GM18502 (cell line): ENCODE data around the gene UBE2O.

Source experiments
- ATAC-seq: cut with Tn5 transposase; IDR thresholded peaks from one replicate; pipeline ENCODE4 v1.9.1; 2021; ENCODE audit warnings: mild to moderate bottlenecking; ENCODE audit not compliant: unreplicated experiment, poor library complexity

Gene UBE2O

DNA sequence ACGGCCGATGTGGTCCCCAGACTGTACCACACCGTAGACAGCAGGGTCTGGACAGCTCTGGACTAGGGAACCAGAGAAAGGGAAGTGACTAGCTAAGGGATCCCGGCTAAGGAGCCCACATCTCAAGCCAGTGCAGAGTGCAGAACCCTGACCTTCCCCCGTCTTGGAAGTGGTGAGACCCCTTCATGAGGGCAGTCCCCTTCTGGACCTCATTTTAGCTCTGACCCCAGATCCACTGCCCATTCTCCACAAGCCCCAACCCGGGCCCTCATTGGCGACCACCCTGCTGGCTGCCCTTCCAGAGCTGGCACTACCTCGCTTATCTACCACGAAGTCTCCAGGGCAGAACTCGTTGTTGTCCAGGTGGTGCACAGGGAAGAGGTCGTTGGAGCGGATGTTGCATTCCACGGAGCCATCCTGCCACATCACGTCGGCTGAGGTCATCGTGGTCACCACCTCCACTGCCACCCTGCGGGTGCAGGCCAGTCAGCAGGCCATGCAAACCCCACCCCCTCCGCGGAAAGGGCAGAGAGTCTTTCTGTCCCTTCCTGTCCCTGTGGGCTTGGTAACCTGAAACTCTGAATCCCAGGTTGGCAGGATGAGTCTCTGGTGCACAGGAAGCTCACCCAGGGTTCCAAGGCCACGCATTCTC is 54.3 kb downstream of the UBE2O start:
- no peak for ATAC-seq

DNA sequence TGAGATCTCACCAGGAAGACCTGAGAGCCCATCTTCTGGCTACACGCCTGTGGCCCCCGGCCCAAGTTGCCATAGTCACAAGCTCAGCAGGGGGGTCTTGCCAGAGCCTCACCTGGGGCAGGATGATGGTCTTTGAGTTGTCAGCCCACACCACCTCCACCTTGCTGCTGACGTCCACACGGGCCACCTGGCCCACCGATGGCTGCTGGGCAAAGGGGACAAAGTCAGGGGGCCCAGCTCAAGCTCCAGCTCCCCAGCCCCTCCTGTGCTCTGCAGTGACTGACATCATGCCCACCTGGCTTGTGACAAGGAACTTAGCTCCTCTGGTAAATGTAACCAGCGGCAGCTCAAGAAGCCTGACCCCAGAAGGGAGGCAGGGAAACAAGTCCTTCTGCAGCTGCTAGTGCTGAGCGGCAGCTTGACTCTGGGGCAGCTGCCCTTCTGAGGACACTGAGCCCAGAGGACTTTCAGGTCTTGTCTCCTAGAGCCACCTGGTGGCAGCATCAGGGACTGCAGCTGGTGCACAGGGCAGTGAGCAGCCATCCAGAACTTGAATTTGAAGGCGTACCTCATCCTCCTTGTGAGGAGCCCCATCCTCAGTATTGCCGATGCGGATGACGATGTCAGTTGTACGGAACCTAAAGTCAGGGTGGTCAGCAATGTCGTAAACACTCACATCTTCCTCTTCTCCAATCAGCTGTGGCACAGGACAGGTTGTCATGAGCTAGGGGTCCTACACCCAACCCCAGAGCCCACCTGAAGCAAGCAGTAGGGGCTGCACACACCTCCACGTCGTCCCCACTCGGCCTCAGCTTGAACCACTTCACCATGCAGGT is 55.0 kb downstream of the UBE2O start:
- ATAC-seq: peak; percentile 56

DNA sequence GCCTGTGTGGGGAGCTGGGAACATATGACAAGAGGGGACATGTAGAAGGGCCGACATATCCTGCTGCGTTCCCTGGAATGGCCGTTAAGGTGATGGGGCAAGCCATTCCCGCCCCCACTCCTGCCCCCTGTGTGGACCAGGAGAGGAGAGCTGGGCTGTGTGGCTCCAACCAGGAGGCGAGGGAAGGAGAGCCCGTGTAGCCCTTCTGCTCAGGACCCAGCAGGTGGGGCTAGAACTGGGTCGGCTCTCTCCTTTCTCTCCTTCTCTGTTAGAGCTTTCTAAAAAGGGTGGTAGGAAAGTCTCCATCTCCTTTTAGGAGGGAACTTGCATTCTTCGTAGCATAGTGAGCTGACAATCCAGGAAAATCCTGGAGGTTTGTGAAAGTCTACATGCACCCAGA is 55.8 kb downstream of the UBE2O start:
- no peak for ATAC-seq

DNA sequence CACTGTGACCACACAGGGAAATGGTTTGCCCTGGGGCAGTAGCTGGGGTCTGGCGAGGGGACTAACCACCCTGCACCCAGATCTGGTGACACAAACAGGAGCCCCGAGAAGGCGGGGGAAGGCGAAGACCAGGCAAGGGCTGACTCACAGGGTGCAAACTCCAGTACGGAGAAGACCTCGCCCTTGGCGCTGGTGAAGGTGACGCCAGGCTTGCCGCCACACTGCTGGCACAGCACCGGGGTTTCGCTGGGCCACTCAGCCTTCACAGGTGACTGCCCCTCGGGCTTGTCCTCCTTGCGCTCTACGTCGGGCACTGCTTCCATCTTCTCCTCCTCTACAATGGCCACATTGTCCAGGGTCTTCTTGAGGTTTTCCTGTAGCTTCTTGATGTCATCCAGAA is 57.0 kb downstream of the UBE2O start:
- ATAC-seq: no peak

DNA sequence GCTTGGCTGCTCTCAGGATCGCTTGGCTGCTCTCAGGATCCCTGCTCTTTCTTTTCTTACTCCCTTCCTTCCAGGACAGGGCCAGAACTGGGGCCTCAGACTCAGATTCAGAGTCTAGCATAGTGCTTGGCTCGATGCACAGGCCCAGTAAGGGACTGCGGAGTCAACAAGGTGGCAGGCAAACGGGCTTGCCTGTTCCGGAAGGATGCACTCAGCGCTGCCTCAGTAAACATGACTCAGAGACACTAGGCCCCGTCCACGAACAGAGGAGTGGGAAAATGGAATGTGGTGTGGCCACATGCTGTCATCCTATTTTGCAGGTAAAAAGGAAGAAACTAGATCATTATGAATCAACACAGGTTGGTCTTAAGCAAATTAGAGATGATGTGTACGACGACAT is 58.8 kb downstream of the UBE2O start:
- ATAC-seq: no peak

DNA sequence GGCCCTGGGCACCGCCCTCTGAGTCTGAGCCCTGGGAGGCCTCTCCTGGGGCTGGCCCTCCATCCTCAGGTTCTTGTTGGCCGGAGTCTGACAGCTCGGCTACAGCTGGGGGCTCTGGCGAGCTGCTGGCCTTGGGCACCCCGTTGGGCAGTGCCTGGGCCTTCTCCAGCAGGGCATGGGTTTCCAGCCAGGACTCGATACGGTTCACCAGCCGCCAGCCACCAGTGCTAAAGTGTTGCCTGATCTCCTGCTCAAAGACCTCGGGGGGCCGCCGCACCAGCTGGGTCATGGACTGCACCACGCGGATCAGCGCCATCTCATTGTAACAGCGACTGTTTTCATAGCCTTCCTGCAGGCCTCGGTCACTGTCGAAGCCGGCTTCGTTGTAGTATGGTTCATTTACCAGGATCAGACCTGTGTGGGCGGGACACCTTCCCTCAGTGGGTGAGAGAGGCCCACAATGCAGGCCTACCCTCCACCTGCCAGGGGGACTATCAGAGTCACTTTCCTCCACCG is 61.7 kb downstream of the UBE2O start:
- ATAC-seq: no peak

DNA sequence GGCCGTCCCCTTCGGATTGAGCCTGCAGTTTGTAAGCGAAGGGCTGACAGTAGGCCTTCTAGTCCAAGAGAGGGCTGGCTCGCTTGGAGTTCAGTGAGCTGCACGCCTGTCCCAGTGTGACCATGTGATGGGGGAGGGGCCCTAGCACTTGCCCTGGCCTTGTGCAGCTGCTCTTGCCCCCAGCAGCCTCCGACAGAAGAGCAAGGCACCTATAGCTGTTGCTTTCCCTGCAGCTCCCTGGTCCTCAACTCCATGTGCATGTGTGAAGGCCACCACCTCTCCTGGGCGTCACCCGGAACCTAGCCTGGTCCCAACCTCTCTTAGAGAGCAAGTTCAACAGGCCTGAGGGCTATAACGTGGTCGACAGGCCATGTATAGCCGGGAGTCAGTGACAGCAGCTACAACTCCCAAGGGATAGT is 62.9 kb downstream of the UBE2O start:
- no peak for ATAC-seq

DNA sequence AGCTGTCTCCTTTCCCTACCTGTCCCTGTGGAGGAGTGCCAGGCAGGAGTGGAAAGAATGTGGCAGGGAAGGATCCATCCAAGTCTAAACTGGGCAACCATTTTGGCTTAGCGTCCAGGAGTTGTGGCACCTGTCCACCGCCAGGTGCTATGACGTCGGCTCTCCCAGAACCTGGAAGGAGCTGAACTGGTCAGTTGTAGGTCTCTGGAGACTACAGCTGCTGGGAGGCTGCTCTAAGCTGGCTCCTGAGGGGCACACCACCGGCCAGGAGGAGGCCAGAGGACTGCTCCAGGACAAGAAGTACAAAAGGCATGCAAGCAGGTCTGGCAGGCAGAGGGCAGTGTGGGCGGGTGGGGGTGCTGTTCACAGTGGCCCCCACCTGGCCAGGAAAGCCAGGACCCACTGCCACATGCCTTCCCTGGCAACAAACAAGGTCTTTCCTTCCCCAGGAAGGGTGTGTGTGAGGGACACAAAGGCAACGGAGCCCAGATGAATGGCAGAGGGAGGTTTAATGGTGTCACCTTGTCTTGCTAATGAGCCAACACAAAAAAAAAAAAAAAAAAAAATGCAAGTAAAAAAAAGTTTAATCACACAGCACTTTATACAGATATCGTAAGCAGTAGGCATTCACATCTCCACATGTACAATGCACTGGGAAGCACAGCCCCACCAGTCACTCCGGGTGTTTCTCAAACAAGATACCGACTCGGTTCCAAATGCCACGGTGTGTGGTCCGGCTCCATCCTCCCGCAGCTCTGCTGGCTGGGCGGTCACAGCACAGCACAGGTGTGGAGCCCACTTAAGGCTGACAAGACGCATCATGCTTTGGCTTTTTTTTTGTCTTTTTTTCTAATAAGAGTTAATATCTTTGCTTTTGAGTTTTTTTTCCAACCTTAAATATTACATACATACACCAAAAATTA is 63.7 kb downstream of the UBE2O start:
- no peak for ATAC-seq

DNA sequence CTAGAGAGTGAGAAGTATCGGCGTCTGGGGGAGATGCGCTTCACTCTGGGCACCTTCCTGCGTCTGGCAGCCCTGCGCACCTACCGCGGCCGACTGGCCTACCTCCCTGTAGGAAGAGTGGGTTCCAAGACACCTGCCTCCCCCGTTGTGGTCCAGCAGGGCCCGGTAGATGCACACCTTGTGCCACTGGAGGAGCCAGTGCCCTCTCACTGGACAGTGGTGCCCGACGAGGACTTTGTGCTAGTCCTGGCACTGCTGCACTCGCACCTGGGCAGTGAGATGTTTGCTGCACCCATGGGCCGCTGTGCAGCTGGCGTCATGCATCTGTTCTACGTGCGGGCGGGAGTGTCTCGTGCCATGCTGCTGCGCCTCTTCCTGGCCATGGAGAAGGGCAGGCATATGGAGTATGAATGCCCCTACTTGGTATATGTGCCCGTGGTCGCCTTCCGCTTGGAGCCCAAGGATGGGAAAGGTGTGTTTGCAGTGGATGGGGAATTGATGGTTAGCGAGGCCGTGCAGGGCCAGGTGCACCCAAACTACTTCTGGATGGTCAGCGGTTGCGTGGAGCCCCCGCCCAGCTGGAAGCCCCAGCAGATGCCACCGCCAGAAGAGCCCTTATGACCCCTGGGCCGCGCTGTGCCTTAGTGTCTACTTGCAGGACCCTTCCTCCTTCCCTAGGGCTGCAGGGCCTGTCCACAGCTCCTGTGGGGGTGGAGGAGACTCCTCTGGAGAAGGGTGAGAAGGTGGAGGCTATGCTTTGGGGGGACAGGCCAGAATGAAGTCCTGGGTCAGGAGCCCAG is 65.8 kb downstream of the UBE2O start:
- ATAC-seq: no peak

DNA sequence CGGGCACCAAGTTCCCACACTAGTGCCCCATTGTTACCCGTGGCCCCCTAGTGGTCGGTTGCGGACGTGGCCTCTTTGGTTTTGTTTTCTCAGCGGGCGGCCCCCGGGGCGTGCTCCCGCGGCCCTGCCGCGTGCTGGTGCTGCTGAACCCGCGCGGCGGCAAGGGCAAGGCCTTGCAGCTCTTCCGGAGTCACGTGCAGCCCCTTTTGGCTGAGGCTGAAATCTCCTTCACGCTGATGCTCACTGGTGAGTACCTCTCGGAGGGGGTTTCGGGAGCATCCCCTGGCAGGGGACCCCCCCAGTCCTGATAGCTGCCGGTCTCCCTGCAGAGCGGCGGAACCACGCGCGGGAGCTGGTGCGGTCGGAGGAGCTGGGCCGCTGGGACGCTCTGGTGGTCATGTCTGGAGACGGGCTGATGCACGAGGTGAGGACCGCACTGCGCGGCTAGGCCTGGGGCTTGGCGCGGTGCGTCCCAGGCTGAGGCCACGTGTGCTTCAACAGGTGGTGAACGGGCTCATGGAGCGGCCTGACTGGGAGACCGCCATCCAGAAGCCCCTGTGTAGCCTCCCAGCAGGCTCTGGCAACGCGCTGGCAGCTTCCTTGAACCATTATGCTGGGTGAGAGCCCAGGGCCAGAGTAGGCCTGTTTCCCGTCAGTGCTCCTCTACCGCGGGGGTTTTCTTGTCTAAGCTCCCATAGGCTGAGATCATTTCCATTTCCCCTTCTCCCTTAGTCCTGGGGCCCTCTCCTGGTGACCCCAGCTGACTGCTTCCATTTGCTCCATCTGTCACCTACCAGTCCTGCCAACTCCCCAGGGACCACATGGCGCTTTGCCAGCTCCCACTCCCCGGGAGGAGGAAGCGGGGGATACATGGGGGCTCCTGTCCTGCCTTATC is 66.8 kb downstream of the UBE2O start:
- no peak for ATAC-seq

DNA sequence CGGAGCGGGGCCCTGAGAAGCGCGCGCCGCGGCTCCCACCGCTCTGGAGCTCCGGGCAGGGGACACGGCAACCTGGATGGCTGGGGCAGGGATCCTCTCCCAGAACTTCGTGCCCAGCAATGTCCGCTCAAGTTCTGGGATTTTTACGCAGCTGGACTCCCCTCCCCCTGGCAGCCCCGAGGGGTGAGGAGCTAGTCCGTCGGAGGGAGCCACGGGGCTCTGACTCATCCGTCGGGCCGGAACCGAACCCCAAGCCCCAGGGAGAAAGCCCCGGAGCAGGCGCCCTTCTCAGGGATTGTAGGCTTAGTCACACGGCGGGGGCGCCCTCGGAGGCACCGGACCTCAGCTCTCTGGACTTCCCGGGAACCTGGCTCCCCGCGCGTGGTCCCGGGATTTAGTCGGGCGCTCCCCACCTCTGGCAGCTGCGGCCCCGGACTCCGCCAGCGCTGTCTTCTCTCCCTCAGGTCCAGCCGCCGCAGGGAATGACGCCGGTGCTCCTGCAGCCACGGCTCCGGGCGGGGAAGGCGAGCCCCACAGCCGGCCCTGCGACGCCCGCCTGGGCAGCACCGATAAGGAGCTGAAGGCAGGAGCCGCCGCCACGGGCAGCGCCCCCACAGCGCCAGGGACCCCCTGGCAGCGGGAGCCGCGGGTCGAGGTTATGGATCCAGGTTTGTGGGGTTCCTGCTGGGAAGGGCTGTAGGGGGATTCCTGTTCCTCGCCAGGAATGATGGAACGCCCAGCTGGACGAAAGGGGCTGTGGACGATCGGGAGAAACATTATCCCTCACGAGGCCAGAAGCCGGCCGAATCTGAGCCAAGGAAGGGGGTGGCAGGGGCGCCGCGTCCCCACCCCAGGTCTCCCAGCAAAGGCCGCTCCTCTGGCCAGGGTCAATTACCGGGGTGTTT is 67.7 kb downstream of the UBE2O start:
- ATAC-seq: no peak

DNA sequence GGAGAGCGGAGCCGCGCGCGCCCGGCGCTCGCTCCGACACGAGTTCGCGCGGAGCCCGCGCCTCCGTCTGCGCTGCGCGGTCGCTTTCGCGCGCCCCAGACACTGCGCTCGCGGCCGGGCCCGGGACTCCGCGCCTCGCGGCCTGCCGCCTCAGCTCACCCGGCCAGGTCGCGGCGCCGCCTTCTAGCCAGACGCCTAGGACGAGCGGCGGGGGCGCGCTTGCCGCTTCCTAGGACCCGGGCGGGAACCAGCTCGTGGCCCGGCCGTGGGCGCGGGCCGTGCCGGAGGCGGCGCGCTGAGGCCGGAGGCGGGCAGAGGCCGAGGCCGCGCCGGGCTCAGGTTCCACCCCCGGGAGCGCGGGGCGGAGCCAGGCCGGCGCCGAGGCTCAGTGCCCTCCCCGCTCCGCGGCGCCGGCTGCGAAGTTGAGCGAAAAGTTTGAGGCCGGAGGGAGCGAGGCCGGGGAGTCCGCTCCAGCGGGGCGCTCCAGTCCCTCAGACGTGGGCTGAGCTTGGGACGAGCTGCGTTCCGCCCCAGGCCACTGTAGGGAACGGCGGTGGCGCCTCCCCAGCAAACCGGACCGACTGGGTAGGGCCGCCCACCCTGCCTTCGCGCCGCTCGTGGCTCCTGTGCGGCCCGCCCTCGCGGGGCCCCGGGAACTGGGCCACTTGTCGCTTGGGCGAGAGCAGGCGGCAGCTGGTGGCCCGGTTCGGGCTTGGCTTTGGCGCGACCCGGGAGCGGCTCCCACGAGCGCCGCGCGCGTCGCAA is 68.5 kb downstream of the UBE2O start, which contains the start of gene SPHK1:
TSS of gene SPHK1 (plus strand) at position 388 of the 765 bp plus-strand sequence. CDS start 1,036 bp downstream, outside the sequence.
- ATAC-seq: peak; percentile 59

DNA sequence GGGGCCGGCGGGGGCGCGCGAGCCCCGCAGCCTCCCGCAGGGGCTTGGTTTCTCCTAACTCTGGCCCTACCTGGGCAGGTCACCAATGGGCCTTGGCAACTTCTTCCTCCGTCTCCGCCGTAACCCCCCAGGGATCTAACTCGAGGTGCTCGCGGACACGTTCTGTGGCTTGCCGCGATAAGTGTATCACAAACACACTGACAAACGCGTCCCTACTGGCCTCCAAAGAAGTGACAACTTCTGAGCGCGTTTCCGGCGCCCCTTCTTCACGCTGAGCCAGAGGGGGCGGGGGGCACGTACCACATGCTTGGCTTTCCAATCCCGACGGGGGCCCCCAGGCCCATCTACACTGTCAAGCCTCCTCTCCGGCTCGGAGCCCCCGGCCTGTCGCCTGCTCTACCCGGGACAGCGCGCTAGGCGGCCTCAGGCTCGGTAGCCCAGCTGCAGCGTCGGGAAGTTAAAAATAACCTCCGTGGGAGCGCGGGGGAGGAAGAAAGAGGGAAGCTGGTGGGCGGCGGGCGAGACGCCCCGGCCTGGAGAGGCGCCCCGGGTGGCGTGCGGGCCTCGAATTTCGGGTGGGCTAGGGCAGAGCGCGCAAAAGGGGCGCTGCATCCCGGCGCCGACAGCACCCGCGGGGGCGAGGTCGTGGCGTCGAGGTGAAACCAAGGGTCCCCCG is 69.3 kb downstream of the UBE2O start:
- peak; percentile 22 for ATAC-seq

DNA sequence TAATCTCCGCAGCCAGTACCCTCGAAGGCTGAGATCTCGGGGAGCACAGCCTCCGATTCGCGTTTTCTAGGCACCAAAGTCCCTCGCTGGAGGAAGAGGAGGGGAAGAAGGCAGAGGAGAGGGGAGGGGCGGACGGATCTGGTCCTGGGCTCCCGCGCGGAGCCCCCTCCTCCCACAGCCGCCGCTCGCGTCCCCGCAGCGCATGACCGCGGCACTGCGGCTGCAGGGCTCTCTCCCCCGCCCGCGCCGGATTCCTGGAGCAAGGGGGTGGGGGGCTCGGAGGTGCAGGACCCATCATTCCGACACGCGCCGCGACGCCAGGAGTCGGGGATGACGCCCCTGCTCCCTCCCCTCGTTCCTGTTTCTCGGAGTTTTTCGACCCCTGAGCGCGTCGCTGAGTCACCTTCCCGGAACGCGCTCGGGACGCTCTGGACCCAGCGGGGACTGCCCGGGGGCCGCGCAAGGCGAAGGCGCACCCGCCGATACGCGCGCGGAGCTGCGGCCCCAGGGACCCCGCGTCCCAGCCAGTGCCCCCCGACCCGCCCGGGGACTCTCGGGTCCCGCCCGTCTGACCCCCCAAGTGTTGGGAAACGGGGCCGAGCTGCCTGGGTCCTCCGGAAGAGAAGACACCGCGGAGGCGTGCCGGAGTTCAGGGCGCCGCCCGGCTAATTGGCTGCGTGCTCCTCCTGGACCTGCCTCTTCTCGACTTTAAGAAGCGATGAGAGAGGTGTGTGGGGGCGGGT is 70.0 kb downstream of the UBE2O start:
- ATAC-seq: peak; percentile 21

DNA sequence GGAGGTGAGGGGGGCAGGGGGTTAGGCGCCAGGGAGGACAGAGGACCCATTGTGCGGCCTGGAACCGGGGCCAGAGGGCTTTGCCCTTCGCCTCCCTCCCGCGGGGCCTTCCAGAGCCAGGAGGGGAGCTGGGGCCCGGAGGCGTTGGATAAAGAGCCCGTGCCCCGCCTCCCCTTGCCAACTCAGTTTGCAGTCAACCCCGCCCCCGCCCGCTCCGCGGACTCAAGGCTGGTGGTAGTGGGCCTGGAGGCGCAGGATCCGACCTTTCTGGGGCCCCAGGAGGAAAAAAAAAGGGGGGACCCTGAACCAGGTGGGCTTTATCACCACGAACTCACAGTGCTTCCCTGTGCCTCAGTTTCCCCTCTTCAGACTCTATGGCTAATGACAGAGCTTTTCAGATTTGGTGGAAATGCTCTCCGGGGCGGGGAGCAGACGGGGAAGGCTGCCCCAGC is 70.6 kb downstream of the UBE2O start:
- no peak for ATAC-seq
